WERI-Rb-1 (cell line): ENCODE data around the gene MKRN2OS.

ENCODE experiments used
- DNase-seq: peaks from one replicate; pipeline ENCODE4 v3.0.0-alpha.2; 2020
- H3K27ac ChIP-seq: fragments of 250-450 bp; sonication (Bioruptor Pico); 2 replicates; pipeline ENCODE4 v1.5.1; 2020; ENCODE audit warnings: mild to moderate bottlenecking, moderate library complexity
- H3K27me3 ChIP-seq: fragments of 250-450 bp; sonication (Bioruptor Pico); 2 replicates; pipeline ENCODE4 v1.5.1; 2021; ENCODE audit warnings: mild to moderate bottlenecking, low read depth, moderate library complexity; ENCODE audit not compliant: insufficient read depth, severe bottlenecking
- H3K36me3 ChIP-seq: fragments of 250-450 bp; sonication (Bioruptor Pico); 2 replicates; pipeline ENCODE4 v1.5.1; 2020; ENCODE audit warnings: mild to moderate bottlenecking, moderate library complexity
- H3K4me3 ChIP-seq: 2 replicates; pipeline ENCODE4 v1.5.1; 2011; ENCODE audit warnings: low read depth, mild to moderate bottlenecking, control low read depth, low read length
- H3K9me3 ChIP-seq: fragments of 250-450 bp; sonication (Bioruptor Pico); 2 replicates; pipeline ENCODE4 v1.5.1; 2021; ENCODE audit warnings: mild to moderate bottlenecking, moderate library complexity; ENCODE audit not compliant: severe bottlenecking
- TF ChIP-seq, protein P1 (sequence below): IDR thresholded peaks from 2 replicates; pipeline ENCODE4 v1.5.1; 2011; ENCODE audit warnings: low read depth, mild to moderate bottlenecking, control low read depth, inconsistent platforms, low read length

MKRN2OS gene

DNA sequence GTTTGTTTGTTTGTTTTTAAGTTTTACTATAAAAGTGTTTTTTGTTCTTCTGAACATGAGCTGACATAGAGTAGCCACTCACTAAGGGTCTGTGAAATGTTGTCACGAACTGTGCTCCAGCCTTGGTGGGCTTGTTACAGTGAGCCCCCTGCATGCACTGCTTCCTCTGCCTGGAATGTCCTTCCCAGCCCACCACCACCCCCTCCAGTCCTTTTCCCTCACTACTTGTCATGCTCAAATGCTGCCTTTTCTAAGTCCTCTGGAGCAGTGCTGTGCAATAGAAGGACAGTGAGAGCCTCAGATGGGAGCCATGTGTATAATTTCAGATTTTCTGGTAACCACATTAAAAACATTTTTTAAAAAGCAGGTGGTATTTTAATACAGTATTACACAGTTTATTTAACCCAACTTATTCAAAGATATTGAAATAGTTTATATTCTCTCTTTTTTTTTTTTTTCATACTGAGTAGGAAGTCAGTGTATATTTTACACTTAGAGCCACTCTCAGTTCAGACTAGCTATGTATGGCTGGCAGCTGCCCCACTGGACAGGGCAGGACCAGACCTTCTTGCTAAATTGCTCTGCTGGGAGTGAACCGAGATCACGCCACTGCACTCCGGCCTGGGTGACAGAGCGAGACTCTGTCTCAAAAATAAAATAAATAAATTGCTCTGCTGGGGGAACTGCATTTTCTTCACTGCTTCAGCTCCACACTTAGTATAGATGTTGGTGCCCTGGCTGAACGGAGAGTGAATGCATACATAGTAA is 26.9 kb downstream of the MKRN2OS start:
- H3K9me3 ChIP-seq, result no peaks in the 10 kb centered on the region
- no peaks in the 10 kb centered on the region for H3K27me3 ChIP-seq
- H3K27ac ChIP-seq, result no peak overlapping the region
- DNase-seq, result no peak
- TF ChIP-seq, protein P1, sequence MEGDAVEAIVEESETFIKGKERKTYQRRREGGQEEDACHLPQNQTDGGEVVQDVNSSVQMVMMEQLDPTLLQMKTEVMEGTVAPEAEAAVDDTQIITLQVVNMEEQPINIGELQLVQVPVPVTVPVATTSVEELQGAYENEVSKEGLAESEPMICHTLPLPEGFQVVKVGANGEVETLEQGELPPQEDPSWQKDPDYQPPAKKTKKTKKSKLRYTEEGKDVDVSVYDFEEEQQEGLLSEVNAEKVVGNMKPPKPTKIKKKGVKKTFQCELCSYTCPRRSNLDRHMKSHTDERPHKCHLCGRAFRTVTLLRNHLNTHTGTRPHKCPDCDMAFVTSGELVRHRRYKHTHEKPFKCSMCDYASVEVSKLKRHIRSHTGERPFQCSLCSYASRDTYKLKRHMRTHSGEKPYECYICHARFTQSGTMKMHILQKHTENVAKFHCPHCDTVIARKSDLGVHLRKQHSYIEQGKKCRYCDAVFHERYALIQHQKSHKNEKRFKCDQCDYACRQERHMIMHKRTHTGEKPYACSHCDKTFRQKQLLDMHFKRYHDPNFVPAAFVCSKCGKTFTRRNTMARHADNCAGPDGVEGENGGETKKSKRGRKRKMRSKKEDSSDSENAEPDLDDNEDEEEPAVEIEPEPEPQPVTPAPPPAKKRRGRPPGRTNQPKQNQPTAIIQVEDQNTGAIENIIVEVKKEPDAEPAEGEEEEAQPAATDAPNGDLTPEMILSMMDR, result no peak
- peaks cover 6% of the 10 kb centered on the region for H3K36me3 ChIP-seq
- no peak overlapping the region for H3K4me3 ChIP-seq

DNA sequence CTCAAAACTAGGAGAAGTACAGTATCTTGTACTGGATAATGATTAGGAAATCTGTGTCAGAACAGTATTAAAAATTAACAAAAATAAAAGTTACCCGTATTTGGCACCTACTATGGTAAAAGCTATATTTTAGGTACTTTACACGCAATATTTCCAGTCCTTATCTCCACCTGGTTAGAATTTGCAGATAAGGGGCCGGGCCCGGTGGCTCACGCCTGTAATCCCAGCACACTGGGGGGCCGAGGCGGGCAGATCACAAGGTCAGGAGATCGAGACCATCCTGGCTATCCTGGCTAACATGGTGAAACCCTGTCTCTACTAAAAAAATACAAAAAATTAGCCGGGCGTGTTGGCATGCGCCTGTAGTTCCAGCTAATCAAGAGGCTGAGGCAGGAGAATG is 28.4 kb downstream of the MKRN2OS start:
- H3K9me3 ChIP-seq, result no peaks in the 10 kb centered on the region
- no peak for DNase-seq
- TF ChIP-seq, protein P1, result no peak
- H3K4me3 ChIP-seq, result no peak overlapping the region
- peaks cover 6% of the 10 kb centered on the region for H3K36me3 ChIP-seq
- no peaks in the 10 kb centered on the region for H3K27me3 ChIP-seq
- H3K27ac ChIP-seq, result no peak overlapping the region

DNA sequence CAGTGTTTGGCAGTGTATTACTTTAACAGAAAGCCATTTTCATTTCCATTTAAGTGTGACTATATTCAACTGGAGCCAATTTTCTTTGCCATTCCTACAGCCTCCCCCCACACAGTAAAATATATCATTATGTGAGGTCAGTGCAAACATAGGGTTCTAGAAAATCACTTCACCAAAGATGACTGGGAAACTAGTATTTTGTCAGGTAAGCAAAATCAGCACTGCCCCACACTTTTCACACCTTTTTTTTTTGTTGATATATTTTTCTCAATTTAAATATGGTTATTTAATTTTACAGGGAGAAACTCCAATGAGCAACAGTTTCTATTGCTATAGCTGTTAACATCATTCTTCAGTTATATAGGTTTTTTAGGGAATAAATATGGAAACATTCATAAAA is 29.7 kb downstream of the MKRN2OS start:
- DNase-seq, result no peak
- no peaks in the 10 kb centered on the region for H3K36me3 ChIP-seq

DNA sequence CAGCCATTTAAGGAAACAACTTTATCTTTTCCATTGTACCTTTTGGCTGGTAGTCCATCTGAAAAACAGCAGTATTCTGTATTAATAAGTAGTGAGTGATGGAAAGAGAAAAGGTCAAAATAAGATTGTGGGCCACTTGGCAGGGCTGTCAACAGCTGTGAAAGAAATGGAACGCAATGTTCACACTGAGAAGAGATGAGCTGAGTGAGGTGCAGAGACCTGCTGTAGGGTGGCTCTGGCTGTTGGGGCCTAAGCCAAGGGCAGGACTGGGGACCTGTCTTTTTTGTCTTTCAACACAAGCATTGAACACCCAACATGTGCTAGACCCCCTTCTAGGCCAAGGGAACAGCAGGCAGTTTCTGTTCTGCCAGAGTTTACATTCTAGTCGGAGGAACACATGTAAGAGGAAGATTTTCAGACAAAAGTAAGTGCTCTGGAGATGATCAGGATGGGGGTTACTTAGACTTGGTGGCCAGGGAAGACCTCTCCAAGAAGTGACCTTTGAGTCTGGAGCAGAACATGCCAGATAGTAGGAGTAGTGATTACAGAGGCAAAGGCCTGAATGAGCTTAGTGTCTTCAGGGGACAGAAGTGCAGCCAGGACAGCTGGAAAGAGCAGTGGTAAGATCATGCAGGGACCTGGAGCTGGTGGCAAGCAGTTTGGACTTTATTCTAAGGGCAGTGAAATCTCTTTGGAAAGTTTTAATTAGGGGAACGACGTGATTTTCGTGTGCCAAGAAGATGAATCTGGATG is 31.4 kb downstream of the MKRN2OS start:
- Histone ChIP-seq H3K27me3 (no peaks in the 10 kb centered on the region), H3K9me3 (no peaks in the 10 kb centered on the region), H3K4me3 (no peak overlapping the region), H3K27ac (no peak overlapping the region), H3K36me3 (no peaks in the 10 kb centered on the region)
- DNase-seq, result no peak
- TF ChIP-seq, protein P1, result no peak

More for the DNA sequence above, 29.7 kb downstream of the MKRN2OS start:
- H3K27me3 ChIP-seq, result no peaks in the 10 kb centered on the region
- H3K9me3 ChIP-seq, result no peaks in the 10 kb centered on the region
- no peak overlapping the region for H3K27ac ChIP-seq
- TF ChIP-seq, protein P1, result no peak
- H3K4me3 ChIP-seq, result no peak overlapping the region

DNA sequence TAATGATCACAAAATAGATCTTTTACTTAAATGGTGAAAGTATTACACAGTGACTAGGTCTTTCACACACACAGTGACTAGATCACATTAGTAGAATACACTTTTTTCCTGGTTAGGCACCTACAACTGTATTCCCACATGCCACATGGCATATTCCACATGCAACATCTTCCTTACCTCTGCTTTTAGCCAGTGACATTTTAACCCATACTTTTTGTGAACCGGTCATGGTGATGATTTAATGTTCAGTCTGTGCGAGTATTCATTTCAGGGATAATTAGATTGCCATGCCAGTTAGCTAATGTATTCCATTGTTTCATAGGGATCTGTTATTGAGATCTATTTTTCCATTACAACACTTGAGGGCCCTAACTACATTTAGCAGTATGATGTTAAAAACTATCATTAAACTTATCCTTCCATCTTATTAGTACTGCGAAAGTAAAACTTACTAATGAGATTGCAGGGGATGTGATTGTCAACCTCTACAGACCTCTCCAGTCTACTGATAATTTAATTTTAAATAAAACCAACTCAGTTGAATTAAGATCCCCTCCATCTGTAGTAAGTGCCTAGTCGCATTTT is 32.7 kb downstream of the MKRN2OS start:
- Histone ChIP-seq H3K4me3 (no peak overlapping the region), H3K27me3 (no peaks in the 10 kb centered on the region), H3K9me3 (no peaks in the 10 kb centered on the region), H3K36me3 (no peaks in the 10 kb centered on the region; the same call in 1 of the 2 replicates), H3K27ac (no peak overlapping the region)
- DNase-seq, result no peak
- TF ChIP-seq, protein P1, result no peak
